DOHH2 (cell line): ENCODE measurements around the gene RGPD3.
"Not testable (repeated sequence)": the region's sequence is repeated elsewhere in the genome, so short reads cannot be mapped to it uniquely, and the experiment has no call there.

Experiments
- H3F3A ChIP-seq: fragments of 200-600 bp; sonication (generic), shearing (Covaris generic); 2 replicates; pipeline ENCODE4 v1.6.0; 2016; ENCODE audit warnings: antibody characterized with exemption, mild to moderate bottlenecking; ENCODE audit not compliant: control insufficient read depth, insufficient read depth
- H3K27ac ChIP-seq: fragments of 200-600 bp; sonication (generic); 2 replicates; pipeline ENCODE4 v1.5.1; 2014; ENCODE audit warnings: low read depth, mild to moderate bottlenecking, low read length, moderate library complexity
- H3K27me3 ChIP-seq: fragments of 200-600 bp; sonication (generic); 2 replicates; pipeline ENCODE4 v1.6.1; 2014; ENCODE audit warnings: mild to moderate bottlenecking, low read length, mixed read lengths; ENCODE audit not compliant: control insufficient read depth
- H3K36me3 ChIP-seq: fragments of 200-600 bp; sonication (generic); 2 replicates; pipeline ENCODE4 v1.6.1; 2014; ENCODE audit warnings: mild to moderate bottlenecking, low read length, moderate library complexity, mixed read lengths; ENCODE audit not compliant: control insufficient read depth
- H3K4me1 ChIP-seq: fragments of 200-600 bp; sonication (generic); 2 replicates; pipeline ENCODE4 v1.6.1; 2014; ENCODE audit warnings: mild to moderate bottlenecking, low read length, mixed read lengths; ENCODE audit not compliant: control insufficient read depth
- H3K4me2 ChIP-seq: fragments of 200-600 bp; sonication (generic); 2 replicates; pipeline ENCODE4 v1.6.0; 2014; ENCODE audit warnings: mild to moderate bottlenecking, low read length, moderate library complexity
- H3K4me3 ChIP-seq: fragments of 200-600 bp; sonication (generic); 2 replicates; pipeline ENCODE4 v1.5.1; 2014; ENCODE audit warnings: mild to moderate bottlenecking, low read length, mixed read lengths
- H3K79me2 ChIP-seq: fragments of 200-600 bp; sonication (generic); 2 replicates; pipeline ENCODE4 v1.6.1; 2014; ENCODE audit warnings: mild to moderate bottlenecking, low read length, mixed read lengths; ENCODE audit not compliant: control insufficient read depth
- H3K9me2 ChIP-seq: fragments of 200-600 bp; sonication (generic); replicated peaks from 2 replicates; pipeline ENCODE4 v1.6.1; 2014; ENCODE audit warnings: mild to moderate bottlenecking, low read length, mixed read lengths; ENCODE audit not compliant: control insufficient read depth
- H3K9me3 ChIP-seq: fragments of 200-600 bp; sonication (generic); 2 replicates; pipeline ENCODE4 v1.6.1; 2014; ENCODE audit warnings: antibody characterized with exemption, low read length, mixed read lengths; ENCODE audit not compliant: control insufficient read depth, insufficient read depth
- H4K20me1 ChIP-seq: fragments of 200-600 bp; sonication (generic); 2 replicates; pipeline ENCODE4 v1.6.0; 2014; ENCODE audit warnings: low read depth, mild to moderate bottlenecking, antibody characterized with exemption, low read length, moderate library complexity; ENCODE audit not compliant: control insufficient read depth, insufficient read depth

Gene RGPD3

GRCh38 chr2:106502351-106502750, 34.1 kb upstream of the RGPD3 start:
- not testable (repeated sequence) for H3K4me3 ChIP-seq, H3K4me1 ChIP-seq, H3K4me2 ChIP-seq, H3K79me2 ChIP-seq, H3K9me3 ChIP-seq, H3K27me3 ChIP-seq, H3K9me2 ChIP-seq, H3K36me3 ChIP-seq, H3F3A ChIP-seq, H4K20me1 ChIP-seq, H3K27ac ChIP-seq

- H3K4me2 ChIP-seq, H3K36me3 ChIP-seq, H3K79me2 ChIP-seq, H4K20me1 ChIP-seq, H3K27ac ChIP-seq, H3K27me3 ChIP-seq, H3K4me3 ChIP-seq, H3F3A ChIP-seq, H3K4me1 ChIP-seq, H3K9me3 ChIP-seq, H3K9me2 ChIP-seq: not testable (repeated sequence)
These were observed 32.1 kb upstream of the RGPD3 start for GRCh38 chr2:106500350-106500749.

- H3F3A ChIP-seq, H3K9me2 ChIP-seq, H3K4me3 ChIP-seq, H4K20me1 ChIP-seq, H3K4me2 ChIP-seq, H3K9me3 ChIP-seq, H3K27ac ChIP-seq, H3K79me2 ChIP-seq, H3K27me3 ChIP-seq, H3K4me1 ChIP-seq, H3K36me3 ChIP-seq: not testable (repeated sequence)
These were observed 30.3 kb upstream of the RGPD3 start for GRCh38 chr2:106498549-106498948.

GRCh38 chr2:106492913-106493312, 24.7 kb upstream of the RGPD3 start:
- not testable (repeated sequence) for H3K36me3 ChIP-seq, H3F3A ChIP-seq, H3K4me1 ChIP-seq, H3K27me3 ChIP-seq, H3K4me2 ChIP-seq, H4K20me1 ChIP-seq, H3K9me3 ChIP-seq, H3K27ac ChIP-seq, H3K79me2 ChIP-seq, H3K4me3 ChIP-seq, H3K9me2 ChIP-seq

- H3K36me3 ChIP-seq, H4K20me1 ChIP-seq, H3K4me1 ChIP-seq, H3K79me2 ChIP-seq, H3K9me2 ChIP-seq, H3K9me3 ChIP-seq, H3K4me3 ChIP-seq, H3K4me2 ChIP-seq, H3K27ac ChIP-seq, H3K27me3 ChIP-seq, H3F3A ChIP-seq: not testable (repeated sequence)
These were observed 24.2 kb upstream of the RGPD3 start for GRCh38 chr2:106492399-106492798.

- H3K4me3 ChIP-seq, H3K9me3 ChIP-seq, H3K9me2 ChIP-seq, H4K20me1 ChIP-seq, H3K27ac ChIP-seq, H3K36me3 ChIP-seq, H3K4me1 ChIP-seq, H3K4me2 ChIP-seq, H3K27me3 ChIP-seq, H3F3A ChIP-seq, H3K79me2 ChIP-seq: not testable (repeated sequence)
These were observed 21.5 kb upstream of the RGPD3 start for GRCh38 chr2:106489701-106490100.

- not testable (repeated sequence) for H3K36me3 ChIP-seq, H3K9me3 ChIP-seq, H3K4me2 ChIP-seq, H3K27ac ChIP-seq, H3F3A ChIP-seq, H3K9me2 ChIP-seq, H3K4me1 ChIP-seq, H3K4me3 ChIP-seq, H3K79me2 ChIP-seq, H3K27me3 ChIP-seq, H4K20me1 ChIP-seq
These were observed 19.4 kb upstream of the RGPD3 start for GRCh38 chr2:106487386-106488191.

- H3K9me3 ChIP-seq, H3K4me3 ChIP-seq, H3F3A ChIP-seq, H3K4me1 ChIP-seq, H3K79me2 ChIP-seq, H3K27me3 ChIP-seq, H4K20me1 ChIP-seq, H3K27ac ChIP-seq, H3K9me2 ChIP-seq, H3K4me2 ChIP-seq, H3K36me3 ChIP-seq: not testable (repeated sequence)
These were observed 18.6 kb upstream of the RGPD3 start, which contains the start of gene CD8B2 for GRCh38 chr2:106486551-106487385. TSS of gene CD8B2 (plus strand) at chr2:106487364. CDS start at chr2:106487427, 63 bp downstream.
